Activated naive CD4-positive, alpha-beta T cell treated with anti-CD3 and anti-CD28 coated beads, Interleukin-2, amount 50 U/mL, for 24 hours (primary cell): Measurements from ENCODE around the gene LAMC3.

ENCODE experiments used
- H3K27ac Mint-ChIP-seq: one replicate; pipeline ENCODE4 v1.8.0; 2021; ENCODE audit warnings: mild to moderate bottlenecking, mixed read lengths
- H3K27me3 Mint-ChIP-seq: one replicate; pipeline ENCODE4 v1.8.0; 2021; ENCODE audit warnings: mixed read lengths
- H3K36me3 Mint-ChIP-seq: one replicate; pipeline ENCODE4 v1.8.0; 2021; ENCODE audit warnings: mixed read lengths
- H3K4me1 Mint-ChIP-seq: one replicate; pipeline ENCODE4 v1.8.0; 2021; ENCODE audit warnings: mixed read lengths
- H3K4me3 Mint-ChIP-seq: one replicate; pipeline ENCODE4 v1.8.0; 2021; ENCODE audit warnings: mild to moderate bottlenecking, mixed read lengths
- H3K9me3 Mint-ChIP-seq: one replicate; pipeline ENCODE4 v1.8.0; 2021; ENCODE audit warnings: mixed read lengths

LAMC3 gene

GRCh38 chr9:131049829-131050715, 41.1 kb downstream of the LAMC3 start:
- Mint-ChIP-seq H3K4me1 (peaks cover 4% of the 10 kb centered on the region), H3K4me3 (no peak overlapping the region), H3K27me3 (no peaks in the 10 kb centered on the region), H3K36me3 (no peaks in the 10 kb centered on the region), H3K27ac (no peak overlapping the region), H3K9me3 (no peaks in the 10 kb centered on the region)

GRCh38 chr9:131050831-131051230, 41.9 kb downstream of the LAMC3 start:
- Mint-ChIP-seq H3K27ac (no peak overlapping the region), H3K4me1 (no peaks in the 10 kb centered on the region), H3K4me3 (no peak overlapping the region), H3K9me3 (no peaks in the 10 kb centered on the region), H3K36me3 (no peaks in the 10 kb centered on the region), H3K27me3 (no peaks in the 10 kb centered on the region)

- Mint-ChIP-seq H3K36me3 (no peaks in the 10 kb centered on the region), H3K4me1 (no peaks in the 10 kb centered on the region), H3K4me3 (no peak overlapping the region), H3K27ac (no peak overlapping the region), H3K9me3 (no peaks in the 10 kb centered on the region), H3K27me3 (no peaks in the 10 kb centered on the region)
These were observed 42.9 kb downstream of the LAMC3 start for GRCh38 chr9:131051592-131052517.

- no peaks in the 10 kb centered on the region for H3K27me3 Mint-ChIP-seq
- H3K36me3 Mint-ChIP-seq, result no peaks in the 10 kb centered on the region
- H3K27ac Mint-ChIP-seq, result no peak overlapping the region
These were observed 44.9 kb downstream of the LAMC3 start for GRCh38 chr9:131053896-131054295.

GRCh38 chr9:131056781-131057506, 48.0 kb downstream of the LAMC3 start:
- H3K4me1 Mint-ChIP-seq, result no peaks in the 10 kb centered on the region
- no peak overlapping the region for H3K27ac Mint-ChIP-seq
- no peak overlapping the region for H3K4me3 Mint-ChIP-seq
- H3K36me3 Mint-ChIP-seq, result no peaks in the 10 kb centered on the region
- no peaks in the 10 kb centered on the region for H3K27me3 Mint-ChIP-seq
- no peaks in the 10 kb centered on the region for H3K9me3 Mint-ChIP-seq

More at GRCh38 chr9:131053896-131054295, 44.9 kb downstream of the LAMC3 start:
- H3K4me1 Mint-ChIP-seq, result no peaks in the 10 kb centered on the region
- H3K4me3 Mint-ChIP-seq, result no peak overlapping the region
- no peaks in the 10 kb centered on the region for H3K9me3 Mint-ChIP-seq

- no peaks in the 10 kb centered on the region for H3K4me1 Mint-ChIP-seq
- no peaks in the 10 kb centered on the region for H3K9me3 Mint-ChIP-seq
- no peaks in the 10 kb centered on the region for H3K27me3 Mint-ChIP-seq
- no peak overlapping the region for H3K27ac Mint-ChIP-seq
- no peak overlapping the region for H3K4me3 Mint-ChIP-seq
- H3K36me3 Mint-ChIP-seq, result no peaks in the 10 kb centered on the region
These were observed 52.1 kb downstream of the LAMC3 start for GRCh38 chr9:131060900-131061630.

GRCh38 chr9:131062969-131063368, 54.0 kb downstream of the LAMC3 start:
- H3K4me3 Mint-ChIP-seq, result no peak overlapping the region
- H3K4me1 Mint-ChIP-seq, result no peaks in the 10 kb centered on the region
- H3K27me3 Mint-ChIP-seq, result no peaks in the 10 kb centered on the region
- H3K9me3 Mint-ChIP-seq, result no peaks in the 10 kb centered on the region
- no peaks in the 10 kb centered on the region for H3K36me3 Mint-ChIP-seq
- no peak overlapping the region for H3K27ac Mint-ChIP-seq

GRCh38 chr9:131065599-131065998, 56.6 kb downstream of the LAMC3 start:
- no peaks in the 10 kb centered on the region for H3K4me1 Mint-ChIP-seq
- H3K27ac Mint-ChIP-seq, result no peak overlapping the region
- no peak overlapping the region for H3K4me3 Mint-ChIP-seq
- H3K27me3 Mint-ChIP-seq, result no peaks in the 10 kb centered on the region
- no peaks in the 10 kb centered on the region for H3K9me3 Mint-ChIP-seq
- no peaks in the 10 kb centered on the region for H3K36me3 Mint-ChIP-seq

GRCh38 chr9:131067625-131068024, 58.7 kb downstream of the LAMC3 start:
- Mint-ChIP-seq H3K27me3 (no peaks in the 10 kb centered on the region), H3K4me1 (no peaks in the 10 kb centered on the region), H3K36me3 (no peaks in the 10 kb centered on the region), H3K9me3 (no peaks in the 10 kb centered on the region), H3K27ac (no peak overlapping the region), H3K4me3 (no peak overlapping the region)

GRCh38 chr9:131068076-131068816, 59.3 kb downstream of the LAMC3 start:
- H3K27me3 Mint-ChIP-seq, result no peaks in the 10 kb centered on the region
- H3K36me3 Mint-ChIP-seq, result no peaks in the 10 kb centered on the region
- no peaks in the 10 kb centered on the region for H3K9me3 Mint-ChIP-seq
- no peak overlapping the region for H3K27ac Mint-ChIP-seq
- H3K4me3 Mint-ChIP-seq, result no peak overlapping the region
- H3K4me1 Mint-ChIP-seq, result no peaks in the 10 kb centered on the region

- Mint-ChIP-seq H3K4me1 (no peaks in the 10 kb centered on the region), H3K9me3 (no peaks in the 10 kb centered on the region), H3K4me3 (no peak overlapping the region), H3K27ac (no peak overlapping the region), H3K27me3 (no peaks in the 10 kb centered on the region), H3K36me3 (no peaks in the 10 kb centered on the region)
These were observed 60.7 kb downstream of the LAMC3 start for GRCh38 chr9:131069699-131070098.

- H3K9me3 Mint-ChIP-seq, result no peaks in the 10 kb centered on the region
- H3K27me3 Mint-ChIP-seq, result no peaks in the 10 kb centered on the region
- no peak overlapping the region for H3K4me3 Mint-ChIP-seq
- H3K27ac Mint-ChIP-seq, result no peak overlapping the region
- H3K4me1 Mint-ChIP-seq, result no peaks in the 10 kb centered on the region
- H3K36me3 Mint-ChIP-seq, result no peaks in the 10 kb centered on the region
These were observed 63.3 kb downstream of the LAMC3 start for GRCh38 chr9:131072107-131072870.

- H3K4me1 Mint-ChIP-seq, result no peaks in the 10 kb centered on the region
- H3K4me3 Mint-ChIP-seq, result no peak overlapping the region
- H3K9me3 Mint-ChIP-seq, result no peaks in the 10 kb centered on the region
- H3K27me3 Mint-ChIP-seq, result no peaks in the 10 kb centered on the region
- no peak overlapping the region for H3K27ac Mint-ChIP-seq
- H3K36me3 Mint-ChIP-seq, result no peaks in the 10 kb centered on the region
These were observed 63.9 kb downstream of the LAMC3 start for GRCh38 chr9:131072871-131073237.
